ENCODE measurements around the gene TIMMDC1.
A peak's percentile ranks its signal among the peaks of the same experiment; 100 is the strongest.
"Not testable (repeated sequence)": the region's sequence is repeated elsewhere in the genome, so short reads cannot be mapped to it uniquely, and the experiment has no call there.

The TIMMDC1 gene

GRCh38 chr3:119555929-119556328 is 57.6 kb downstream of the TIMMDC1 start:
- no peak for DNase-seq (ENCODE audit: low read depth in 3 of 3)

DNA sequence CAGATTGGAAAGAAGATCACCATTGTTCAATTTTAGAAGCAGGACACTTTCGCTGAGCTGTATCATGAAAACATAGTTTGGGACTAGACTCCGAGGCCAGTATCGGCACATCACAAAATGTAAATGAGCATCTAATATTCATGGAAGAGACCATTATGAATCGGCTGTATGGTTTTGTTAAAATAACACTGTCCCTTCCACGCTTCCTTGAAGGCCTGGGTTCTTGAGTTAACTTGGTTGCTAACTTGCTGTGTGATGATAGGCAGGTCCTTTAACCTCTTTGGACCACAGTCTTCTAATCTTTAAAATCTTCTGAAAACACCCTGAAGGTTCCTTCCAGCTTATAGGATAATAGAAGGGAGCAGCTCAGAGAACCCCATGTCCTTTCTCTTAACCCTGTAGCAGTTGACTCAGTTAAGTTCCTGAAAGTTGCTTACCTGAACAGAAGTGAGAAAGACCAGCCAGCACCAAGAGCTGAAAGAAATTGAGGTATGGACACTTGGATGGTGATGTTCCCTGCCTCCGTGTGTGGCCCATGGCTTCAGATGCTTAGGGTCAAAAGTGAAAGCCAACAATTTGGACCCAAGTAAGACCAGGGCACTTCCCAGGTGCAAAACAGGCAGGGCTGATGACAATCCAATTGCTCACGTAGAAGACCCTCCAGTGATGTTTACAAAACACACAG is 59.0 kb downstream of the TIMMDC1 start:
- no peak for DNase-seq (ENCODE audit: low read depth in 3 of 3)

- DNase-seq (ENCODE audit: low read depth in 3 of 3): no peak
These were observed 59.5 kb downstream of the TIMMDC1 start for GRCh38 chr3:119557877-119558269.

GRCh38 chr3:119558626-119559317 is 60.4 kb downstream of the TIMMDC1 start:
- DNase-seq (ENCODE audit: low read depth in 3 of 3): no peak

- peak; percentile 39 to 55 (median 44) for DNase-seq (ENCODE audit: low read depth in 3 of 3)
These were observed 61.2 kb downstream of the TIMMDC1 start, which contains the start of gene CD80 for GRCh38 chr3:119559441-119559963. CD80 (minus strand) TSS chr3:119559614; CDS start chr3:119557728, 1,886 bp downstream.

DNA sequence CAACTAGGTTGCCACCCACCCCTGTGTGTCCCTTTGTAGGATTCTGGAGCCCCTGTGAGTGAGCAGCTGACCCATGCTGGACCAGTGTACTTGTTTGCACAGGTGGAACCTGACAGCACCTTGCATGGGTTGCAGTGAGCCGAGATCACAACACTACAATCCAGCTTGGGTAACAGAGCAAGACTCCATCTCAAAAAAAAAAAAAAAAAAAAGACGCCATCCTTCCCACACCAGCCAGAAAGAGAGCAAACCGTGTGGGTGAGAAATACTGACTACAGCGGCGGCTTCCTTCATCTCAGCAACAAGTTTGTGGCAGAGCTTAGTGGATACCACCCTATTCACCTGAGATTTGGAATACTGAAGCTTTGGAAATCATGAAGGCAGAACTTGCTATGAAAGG is 61.8 kb downstream of the TIMMDC1 start:
- no peak for DNase-seq (ENCODE audit: low read depth in 3 of 3)

DNA sequence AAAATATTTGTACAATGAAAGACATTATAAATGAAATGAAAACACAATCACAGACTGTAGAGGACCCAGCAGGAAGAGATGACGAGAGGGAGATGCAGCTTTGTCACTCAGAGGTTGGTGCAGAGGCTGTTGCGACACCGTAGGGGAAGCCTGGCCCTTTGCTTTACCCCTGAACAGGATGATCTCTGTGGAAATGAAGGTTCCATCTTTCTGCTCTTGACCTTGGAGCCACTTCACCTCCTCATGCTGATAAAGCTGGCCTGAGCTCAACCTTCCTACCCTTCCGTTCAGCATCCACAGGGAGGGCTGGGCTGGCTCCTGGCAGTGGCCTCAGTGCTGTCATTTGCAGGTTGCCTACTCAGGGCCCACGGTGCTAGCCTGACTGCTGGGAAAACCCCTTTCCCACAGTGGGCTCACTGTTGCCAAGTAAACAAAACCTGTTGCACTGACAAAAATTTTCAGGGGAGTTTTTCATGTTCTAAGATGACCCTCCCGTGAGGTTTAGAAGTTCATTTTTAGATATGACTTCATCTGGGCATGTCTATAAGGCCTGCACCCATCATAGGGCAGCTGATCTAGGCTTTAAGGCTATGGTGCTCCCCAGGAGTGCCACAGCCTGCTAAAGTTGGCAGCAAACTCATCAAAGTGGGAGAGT is 64.1 kb downstream of the TIMMDC1 start:
- DNase-seq (ENCODE audit: low read depth in 3 of 3): peak in 1 of 3 donors; percentile 11

- not testable (repeated sequence) for DNase-seq (ENCODE audit: low read depth in 3 of 3)
These were observed 65.0 kb downstream of the TIMMDC1 start for GRCh38 chr3:119563334-119563733.

DNA sequence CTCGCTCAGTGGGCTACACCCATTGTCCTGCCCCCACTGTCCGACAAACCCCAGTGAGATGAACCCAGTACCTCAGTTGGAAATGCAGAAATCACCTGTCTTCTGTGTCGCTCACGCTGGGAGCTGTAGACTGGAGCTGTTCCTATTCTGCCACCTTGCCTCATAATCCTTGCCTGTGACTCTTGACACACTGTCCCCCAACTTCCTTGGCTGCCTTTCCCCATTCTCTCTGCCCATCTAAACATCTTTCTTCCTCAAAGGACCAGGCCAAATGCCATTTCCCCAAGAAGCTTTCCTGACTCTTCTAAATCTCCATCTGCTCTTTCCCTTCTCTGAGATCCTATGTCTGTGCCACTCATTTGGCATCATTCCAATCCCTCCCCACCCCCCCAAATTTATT is 70.8 kb downstream of the TIMMDC1 start:
- no peak for DNase-seq (ENCODE audit: low read depth in 3 of 3)

GRCh38 chr3:119570229-119570628 is 71.9 kb downstream of the TIMMDC1 start:
- no peak for DNase-seq (ENCODE audit: low read depth in 3 of 3)

- DNase-seq (ENCODE audit: low read depth in 3 of 3): no peak
These were observed 72.9 kb downstream of the TIMMDC1 start for GRCh38 chr3:119571230-119571629.

- no peak for DNase-seq (ENCODE audit: low read depth in 3 of 3)
These were observed 73.3 kb downstream of the TIMMDC1 start for GRCh38 chr3:119571688-119572087.
